HG03558 (cell line): ENCODE results near the gene GRIN3A.

Experiments
- ATAC-seq: cut with Tn5 transposase; IDR thresholded peaks from one replicate; pipeline ENCODE4 v1.9.1; 2021; ENCODE audit warnings: moderate number of reproducible peaks; ENCODE audit not compliant: unreplicated experiment; ENCODE audit errors: extremely low read depth

The GRIN3A gene

DNA sequence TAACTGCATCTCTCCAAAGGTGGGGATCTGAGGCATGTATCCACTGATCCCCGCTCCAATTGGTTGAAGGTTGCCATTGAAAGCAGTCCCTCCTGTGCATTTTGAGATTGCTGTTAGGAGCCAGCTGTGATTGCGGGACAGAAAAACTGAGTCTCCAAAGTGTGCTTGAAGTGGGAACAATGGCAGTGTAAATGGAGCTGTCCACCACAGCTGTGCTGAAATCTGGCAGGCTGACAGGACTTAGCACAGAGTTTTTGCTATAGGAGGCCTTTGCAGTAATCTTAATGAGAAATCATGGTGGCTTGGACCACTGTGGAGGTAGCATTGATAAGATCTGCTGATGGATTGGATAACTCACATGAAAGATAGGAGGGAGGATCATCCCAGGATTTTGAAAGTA, 201.5 kb downstream of the GRIN3A start:
- no peak for ATAC-seq

DNA sequence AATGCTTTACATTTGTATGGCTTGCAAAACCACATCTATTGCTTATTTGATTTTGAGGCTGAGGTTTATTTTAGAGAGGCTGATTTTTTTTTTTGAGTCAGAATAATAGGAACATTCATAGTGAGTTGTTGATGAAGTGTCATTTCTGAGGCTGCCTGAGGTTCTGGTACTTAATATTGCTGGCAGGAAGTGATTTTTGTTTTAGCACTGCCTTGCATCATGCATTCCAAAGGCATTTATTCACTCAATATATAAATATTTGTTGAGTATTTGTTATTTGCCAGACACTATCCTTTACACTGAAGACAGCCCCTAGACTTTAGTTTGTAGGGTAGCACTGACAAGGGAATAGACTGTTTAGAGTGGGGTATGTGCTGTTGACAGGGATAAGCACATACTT, 202.1 kb downstream of the GRIN3A start:
- no peak for ATAC-seq

DNA sequence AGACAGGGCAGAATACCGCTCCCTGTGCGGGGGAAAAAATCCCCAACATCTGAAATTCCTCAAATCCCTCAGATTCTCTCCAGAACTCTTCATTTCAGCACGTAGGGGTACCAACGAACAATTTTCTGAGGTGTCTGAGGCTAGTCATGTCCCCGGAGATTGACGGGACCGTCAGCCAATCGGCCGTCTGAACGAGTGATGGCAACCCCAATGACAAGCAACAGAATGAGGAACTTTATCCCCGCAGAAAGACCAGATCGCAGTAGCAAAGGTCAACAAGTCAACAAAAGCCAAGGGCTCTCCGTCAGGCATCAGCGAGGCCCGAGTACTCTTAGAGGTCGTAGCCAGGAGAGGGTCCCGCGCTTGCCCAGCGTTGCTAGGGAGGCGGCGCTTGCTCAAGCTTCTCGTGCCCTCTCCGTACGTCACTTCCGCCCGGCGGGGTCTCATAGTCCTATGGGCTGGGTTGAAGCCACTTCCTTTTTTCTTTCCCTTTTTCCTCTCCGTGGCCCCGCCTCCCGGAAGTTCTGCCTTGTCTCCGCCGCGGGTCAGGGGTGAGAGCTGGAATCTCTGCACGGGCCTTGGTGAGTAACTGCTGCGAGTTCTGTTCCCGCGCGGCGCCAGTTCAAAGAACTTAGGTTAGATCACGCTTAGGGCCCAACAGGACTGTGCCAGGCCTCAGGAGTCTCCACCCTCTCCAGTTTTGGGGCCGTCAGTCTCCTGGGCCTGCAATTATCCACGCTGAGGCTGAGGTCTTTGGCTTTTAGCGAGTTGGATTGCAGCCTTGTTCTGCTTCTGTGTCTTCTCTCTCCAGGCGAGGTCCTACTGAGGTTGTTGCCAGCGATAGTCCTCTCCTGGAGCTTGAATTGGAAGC, 204.9 kb downstream of the GRIN3A start, which contains the start of gene RNF20:
TSS of gene RNF20 (plus strand) at position 520 of the 871 bp plus-strand sequence. CDS start 1,571 bp downstream, outside the sequence.
- peak; percentile 98 for ATAC-seq

DNA sequence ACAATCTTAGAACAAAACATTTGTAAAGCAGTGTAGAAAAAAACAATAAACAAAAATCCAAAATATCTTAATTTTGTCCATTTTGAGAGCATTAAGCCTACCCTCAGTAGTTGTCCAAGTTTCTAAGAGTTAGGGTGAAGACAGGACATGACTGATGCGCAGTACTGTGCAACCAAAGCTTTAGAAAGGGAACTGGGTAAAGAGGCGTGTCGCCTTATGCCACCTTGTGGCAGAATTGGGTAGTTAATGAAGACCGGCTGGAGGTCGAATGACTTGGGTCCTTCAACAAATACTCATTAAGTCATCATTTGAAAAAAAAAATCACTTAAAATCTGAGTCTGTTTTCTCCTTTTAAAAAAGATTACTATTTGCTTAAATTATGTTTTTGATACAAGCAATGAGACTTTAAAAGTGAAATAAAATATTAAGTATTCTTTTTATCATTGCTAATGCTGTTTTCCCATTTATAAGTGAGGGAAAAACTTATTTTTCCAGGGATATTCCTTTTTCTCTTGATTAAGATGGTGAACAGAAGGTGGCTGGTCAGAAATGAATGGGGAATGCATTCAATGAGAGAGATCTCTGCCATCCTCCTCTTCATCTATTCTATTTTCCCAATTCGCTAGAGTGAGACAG, 208.3 kb downstream of the GRIN3A start:
- peak; percentile 38 for ATAC-seq

DNA sequence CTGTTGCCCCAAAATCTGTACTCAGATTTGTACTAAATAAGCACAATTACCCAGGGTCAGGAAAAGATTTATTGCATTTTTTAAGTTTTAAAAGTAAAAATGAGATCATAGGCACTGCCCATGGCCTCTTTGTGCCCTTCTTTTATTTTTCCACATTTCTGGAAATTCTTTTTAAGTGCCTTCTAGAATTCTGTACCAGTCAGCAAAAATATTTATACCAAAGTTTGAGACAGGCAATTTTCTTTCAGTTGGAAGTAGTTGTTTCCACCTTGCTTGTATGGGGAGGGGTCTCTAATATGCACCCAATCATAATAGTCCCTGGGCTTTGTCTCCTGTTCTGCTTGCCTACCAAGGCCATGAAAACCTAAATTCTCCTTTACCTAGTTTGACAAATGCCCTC, 210.4 kb downstream of the GRIN3A start:
- no peak for ATAC-seq

DNA sequence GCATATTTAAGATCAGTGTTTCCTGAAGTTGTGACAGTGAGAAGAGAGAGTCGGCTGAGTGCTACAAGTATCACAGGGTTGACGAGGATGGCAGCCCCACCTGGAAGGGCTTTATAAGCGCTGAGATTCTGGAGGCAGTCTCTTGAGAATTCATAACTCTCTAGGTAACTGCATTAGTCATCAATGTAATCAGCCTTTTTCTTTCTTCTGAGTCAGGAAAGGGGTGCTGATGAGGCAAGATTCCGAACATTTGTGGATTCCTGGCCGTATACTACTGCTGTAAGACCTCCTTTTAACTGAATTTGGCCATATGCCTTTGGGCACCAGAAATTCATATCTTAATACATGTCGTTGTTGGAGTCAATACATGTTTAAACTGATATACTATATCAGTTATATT, 211.4 kb downstream of the GRIN3A start:
- ATAC-seq, result no peak

DNA sequence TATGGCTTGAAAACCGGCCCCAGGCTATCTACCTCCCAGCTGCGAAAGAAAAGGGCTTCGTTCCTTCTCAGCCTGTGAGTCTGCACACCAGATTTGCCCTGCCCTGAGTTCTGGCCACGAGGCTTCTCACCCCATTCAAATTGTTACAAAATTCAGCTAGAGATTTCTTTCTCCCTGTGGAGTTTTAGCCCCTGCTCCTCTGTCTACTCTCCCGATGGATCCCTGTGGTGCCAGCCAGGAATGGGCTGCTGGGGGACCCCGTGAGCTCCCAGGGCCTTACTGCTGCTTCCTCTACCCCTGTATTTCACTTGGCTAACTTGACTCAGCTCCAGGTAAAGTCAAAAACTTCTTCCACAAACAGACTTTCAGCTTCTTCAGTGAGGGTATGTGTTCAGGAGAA, 214.1 kb downstream of the GRIN3A start:
- ATAC-seq, result no peak
